Memory B cell (primary cell): Measurements from ENCODE around the gene DUSP14.
A peak's percentile ranks its signal among the peaks of the same experiment; 100 is the strongest.

ENCODE experiments used
- ATAC-seq: fragments of 150-1000 bp; cut with Tn5 transposase; 2 replicates; pipeline ENCODE4 v1.10.0; 2021; ENCODE audit warnings: low read depth, mild to moderate bottlenecking, moderate library complexity
- DNase-seq, 2 donors: peaks; one replicate each; pipeline ENCODE4 v3.0.0; 2022; ENCODE audit warnings: low spot score in 2 of 2
- H3K27ac Mint-ChIP-seq: one replicate; pipeline ENCODE4 v1.8.0; 2022; ENCODE audit warnings: mild to moderate bottlenecking, moderate library complexity, mixed read lengths
- H3K27me3 Mint-ChIP-seq: one replicate; pipeline ENCODE4 v1.8.0; 2022; ENCODE audit warnings: mixed read lengths
- H3K36me3 Mint-ChIP-seq: one replicate; pipeline ENCODE4 v1.8.0; 2022; ENCODE audit warnings: mild to moderate bottlenecking, mixed read lengths
- H3K4me1 Mint-ChIP-seq: one replicate; pipeline ENCODE4 v1.8.0; 2022; ENCODE audit warnings: mixed read lengths
- H3K4me3 Mint-ChIP-seq: one replicate; pipeline ENCODE4 v1.8.0; 2022; ENCODE audit warnings: mild to moderate bottlenecking, moderate library complexity, mixed read lengths
- H3K9me3 Mint-ChIP-seq: one replicate; pipeline ENCODE4 v1.8.0; 2022; ENCODE audit warnings: mixed read lengths

The DUSP14 gene

GRCh38 chr17:37545486-37545885 is 55.8 kb downstream of the DUSP14 start:
- H3K4me3 Mint-ChIP-seq, result no peak overlapping the region
- H3K27ac Mint-ChIP-seq, result no peak overlapping the region
- peaks cover 11% of the 10 kb centered on the region for H3K4me1 Mint-ChIP-seq
- H3K9me3 Mint-ChIP-seq, result no peaks in the 10 kb centered on the region
- no peaks in the 10 kb centered on the region for H3K27me3 Mint-ChIP-seq
- ATAC-seq (no peak), DNase-seq (no peak)
- peaks cover 15% of the 10 kb centered on the region for H3K36me3 Mint-ChIP-seq

DNA sequence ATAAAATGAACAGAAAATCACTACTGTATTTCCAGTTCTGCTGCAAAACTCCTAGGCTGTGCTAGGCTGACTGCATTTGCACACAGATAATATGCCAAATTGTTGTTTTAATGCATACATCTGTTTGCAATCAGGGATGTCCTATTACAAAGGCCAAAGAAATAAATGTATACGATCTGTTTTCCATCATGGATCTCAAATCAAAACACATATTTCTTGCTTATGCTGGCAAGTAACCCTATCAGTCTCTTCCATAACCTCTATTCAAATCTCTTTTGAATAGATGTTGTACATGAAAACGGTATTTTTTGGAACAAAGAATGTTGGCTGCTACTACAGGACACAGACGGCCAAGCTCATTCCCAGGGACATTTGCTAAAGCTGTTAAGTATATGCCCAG is 56.6 kb downstream of the DUSP14 start:
- no peak overlapping the region for H3K27ac Mint-ChIP-seq
- H3K36me3 Mint-ChIP-seq, result peaks cover 12% of the 10 kb centered on the region
- ATAC-seq (no peak), DNase-seq (no peak)
- H3K4me1 Mint-ChIP-seq, result peaks cover 13% of the 10 kb centered on the region
- H3K27me3 Mint-ChIP-seq, result no peaks in the 10 kb centered on the region
- no peak overlapping the region for H3K4me3 Mint-ChIP-seq
- no peaks in the 10 kb centered on the region for H3K9me3 Mint-ChIP-seq

DNA sequence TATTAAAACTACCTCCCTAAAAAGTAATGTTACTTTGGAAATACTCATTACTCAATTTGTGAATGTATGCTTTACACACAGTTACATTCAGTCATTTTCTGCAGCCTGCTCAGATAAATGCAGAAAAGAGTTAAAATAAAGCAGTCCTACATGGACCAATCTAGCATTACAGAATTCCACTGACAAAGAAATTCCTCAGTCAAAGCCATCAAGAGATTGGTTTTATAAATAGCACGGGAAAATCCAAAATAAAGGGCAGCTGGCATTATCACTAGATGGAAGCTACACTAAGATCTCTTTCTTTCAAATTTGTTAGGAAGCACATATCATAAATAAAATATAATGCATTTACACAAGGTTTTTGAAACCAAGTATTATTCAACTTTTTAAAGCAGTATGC is 58.3 kb downstream of the DUSP14 start:
- Mint-ChIP-seq H3K27me3 (no peaks in the 10 kb centered on the region), H3K9me3 (no peaks in the 10 kb centered on the region), H3K36me3 (peaks cover 11% of the 10 kb centered on the region), H3K4me3 (no peak overlapping the region), H3K4me1 (peaks cover 22% of the 10 kb centered on the region), H3K27ac (no peak overlapping the region)
- ATAC-seq (no peak), DNase-seq (no peak)

- Mint-ChIP-seq H3K27me3 (no peaks in the 10 kb centered on the region), H3K9me3 (no peaks in the 10 kb centered on the region), H3K27ac (no peak overlapping the region), H3K36me3 (peaks cover 15% of the 10 kb centered on the region), H3K4me3 (no peak overlapping the region), H3K4me1 (peaks cover 21% of the 10 kb centered on the region)
- DNase-seq (no peak), ATAC-seq (no peak)
Observed at GRCh38 chr17:37551788-37552187, 62.1 kb downstream of the DUSP14 start.

GRCh38 chr17:37553401-37553966 is 63.8 kb downstream of the DUSP14 start:
- peaks cover 21% of the 10 kb centered on the region for H3K36me3 Mint-ChIP-seq
- no peaks in the 10 kb centered on the region for H3K27me3 Mint-ChIP-seq
- ATAC-seq (no peak), DNase-seq (no peak)
- peak overlapping the region; percentile 73 for H3K27ac Mint-ChIP-seq
- no peaks in the 10 kb centered on the region for H3K9me3 Mint-ChIP-seq
- H3K4me1 Mint-ChIP-seq, result peaks cover 20% of the 10 kb centered on the region
- H3K4me3 Mint-ChIP-seq, result no peak overlapping the region

- H3K9me3 Mint-ChIP-seq, result no peaks in the 10 kb centered on the region
- peaks cover 14% of the 10 kb centered on the region for H3K4me1 Mint-ChIP-seq
- H3K36me3 Mint-ChIP-seq, result peaks cover 25% of the 10 kb centered on the region
- ATAC-seq (no peak), DNase-seq (no peak)
- no peak overlapping the region for H3K27ac Mint-ChIP-seq
- H3K4me3 Mint-ChIP-seq, result no peak overlapping the region
- H3K27me3 Mint-ChIP-seq, result no peaks in the 10 kb centered on the region
Observed at GRCh38 chr17:37555386-37555785, 65.7 kb downstream of the DUSP14 start.

DNA sequence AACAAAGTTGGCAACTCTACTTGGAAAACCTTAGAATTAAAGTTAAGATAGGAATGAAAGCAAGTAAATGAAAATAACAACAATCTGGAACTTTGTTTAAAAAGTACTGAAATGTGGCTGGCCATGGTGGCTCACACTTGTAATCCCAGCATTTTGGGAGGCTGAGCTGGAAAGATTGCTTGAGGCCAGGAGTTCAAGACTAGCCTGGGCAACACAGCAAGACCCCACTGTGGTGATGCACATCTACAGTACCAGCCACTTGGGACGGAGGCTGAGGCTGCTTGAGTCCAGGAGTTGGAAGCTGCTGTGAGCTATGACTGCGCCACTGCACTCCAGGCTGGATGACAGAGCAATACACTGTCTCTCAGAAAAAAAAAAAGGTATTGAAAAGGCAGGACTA is 67.8 kb downstream of the DUSP14 start:
- Mint-ChIP-seq H3K27me3 (no peaks in the 10 kb centered on the region), H3K36me3 (peaks cover 24% of the 10 kb centered on the region), H3K4me3 (no peak overlapping the region), H3K4me1 (peaks cover 6% of the 10 kb centered on the region), H3K9me3 (no peaks in the 10 kb centered on the region), H3K27ac (no peak overlapping the region)
- no peak for ATAC-seq
- no peak for DNase-seq

DNA sequence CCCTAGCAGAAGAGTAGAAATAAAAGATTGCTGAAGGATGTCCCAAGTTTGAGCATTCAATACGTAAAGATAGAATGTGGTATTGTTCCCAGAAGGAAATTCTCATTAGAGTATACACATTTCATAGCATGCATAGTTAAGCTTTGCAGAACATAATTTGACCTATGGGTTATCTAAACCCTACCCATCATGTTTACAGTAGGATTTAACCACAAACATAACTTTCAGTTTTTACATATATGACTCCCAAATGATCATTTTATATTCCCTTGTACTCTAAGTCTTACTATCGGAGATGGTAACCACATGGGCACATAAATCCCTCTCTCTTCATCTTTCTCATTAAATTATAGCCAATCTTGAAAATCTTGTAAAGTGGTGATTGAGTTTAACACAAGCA is 68.6 kb downstream of the DUSP14 start:
- H3K4me3 Mint-ChIP-seq, result no peak overlapping the region
- H3K27ac Mint-ChIP-seq, result peak overlapping the region; percentile 80
- peaks cover 18% of the 10 kb centered on the region for H3K36me3 Mint-ChIP-seq
- DNase-seq, result no peak
- H3K27me3 Mint-ChIP-seq, result no peaks in the 10 kb centered on the region
- ATAC-seq, result no peak
- H3K9me3 Mint-ChIP-seq, result no peaks in the 10 kb centered on the region
- no peaks in the 10 kb centered on the region for H3K4me1 Mint-ChIP-seq

GRCh38 chr17:37562016-37562745 is 72.5 kb downstream of the DUSP14 start:
- ATAC-seq (no peak), DNase-seq (no peak)
- Mint-ChIP-seq H3K27me3 (no peaks in the 10 kb centered on the region), H3K4me3 (no peak overlapping the region), H3K27ac (no peak overlapping the region), H3K36me3 (peaks cover 32% of the 10 kb centered on the region), H3K4me1 (no peaks in the 10 kb centered on the region), H3K9me3 (no peaks in the 10 kb centered on the region)
